Pons (tissue), 1 donor: Measurements from ENCODE around the gene PTCH1.
A peak's percentile ranks its signal among the peaks of the same experiment; 100 is the strongest.

Experiments
- DNase-seq: peaks from one replicate; pipeline ENCODE4 v3.0.0-alpha.2; 2016; ENCODE audit warnings: low spot score

The PTCH1 gene

GRCh38 chr9:95516734-95517558 is at the start of gene PTCH1:
TSS of gene PTCH1 (minus strand) at chr9:95516971.
- DNase-seq: no peak

GRCh38 chr9:95565982-95566381 is 49.2 kb upstream of the PTCH1 start:
- DNase-seq: no peak

GRCh38 chr9:95561913-95562312 is 45.1 kb upstream of the PTCH1 start:
- no peak for DNase-seq

- no peak for DNase-seq
Measured at GRCh38 chr9:95557142-95557541, 40.4 kb upstream of the PTCH1 start.

GRCh38 chr9:95556521-95556920 is 39.8 kb upstream of the PTCH1 start:
- DNase-seq: no peak

- no peak for DNase-seq
Measured at GRCh38 chr9:95552814-95553546, 36.2 kb upstream of the PTCH1 start.

GRCh38 chr9:95552255-95552654 is 35.5 kb upstream of the PTCH1 start:
- no peak for DNase-seq

GRCh38 chr9:95551406-95551805 is 34.6 kb upstream of the PTCH1 start:
- DNase-seq: no peak

GRCh38 chr9:95545831-95546567 is 29.2 kb upstream of the PTCH1 start:
- no peak for DNase-seq

GRCh38 chr9:95533996-95534680 is 17.4 kb upstream of the PTCH1 start:
- no peak for DNase-seq

GRCh38 chr9:95529910-95530309 is 13.1 kb upstream of the PTCH1 start:
- DNase-seq: no peak

- peak; percentile 11 for DNase-seq
Measured at GRCh38 chr9:95528908-95529502, 12.2 kb upstream of the PTCH1 start.

- DNase-seq: no peak
Measured at GRCh38 chr9:95522871-95523370, 6.2 kb upstream of the PTCH1 start.

GRCh38 chr9:95521699-95522098 is 4.9 kb upstream of the PTCH1 start:
- no peak for DNase-seq

GRCh38 chr9:95517559-95518425 is 1.0 kb upstream of the PTCH1 start:
- no peak for DNase-seq

- no peak for DNase-seq
Measured at GRCh38 chr9:95516221-95516733, 494 bp downstream of the PTCH1 start.

GRCh38 chr9:95515272-95516113 is 1.3 kb downstream of the PTCH1 start:
- DNase-seq: no peak

GRCh38 chr9:95514342-95514741 is 2.4 kb downstream of the PTCH1 start:
- no peak for DNase-seq

GRCh38 chr9:95513711-95514110 is 3.1 kb downstream of the PTCH1 start:
- DNase-seq: no peak
